Measurements from ENCODE around the gene LRRC8A. TPM values are rescaled to one million over a fixed set of nuclear protein-coding genes. Genes with fewer than 3 reads are reported as not detected.
"Not testable (repeated sequence)": the region's sequence is repeated elsewhere in the genome, so short reads cannot be mapped to it uniquely, and the experiment has no call there.

LRRC8A gene
- total RNA-seq, 1 experiment from 2014 or later = 14.1 TPM

GRCh38 chr9:128920381-128921058, 38.6 kb downstream of the LRRC8A start, which contains the start of gene PHYHD1:
Gene PHYHD1 (plus strand): TSS chr9:128920982. CDS start chr9:128922324, 1,342 bp downstream.
- DNase-seq (ENCODE audit: low read depth) = peak; percentile 40

GRCh38 chr9:128921881-128922763, 40.2 kb downstream of the LRRC8A start:
- DNase-seq (ENCODE audit: low read depth) = peak; percentile 15

GRCh38 chr9:128923493-128923883, 41.6 kb downstream of the LRRC8A start:
- no peak for DNase-seq (ENCODE audit: low read depth)

DNA sequence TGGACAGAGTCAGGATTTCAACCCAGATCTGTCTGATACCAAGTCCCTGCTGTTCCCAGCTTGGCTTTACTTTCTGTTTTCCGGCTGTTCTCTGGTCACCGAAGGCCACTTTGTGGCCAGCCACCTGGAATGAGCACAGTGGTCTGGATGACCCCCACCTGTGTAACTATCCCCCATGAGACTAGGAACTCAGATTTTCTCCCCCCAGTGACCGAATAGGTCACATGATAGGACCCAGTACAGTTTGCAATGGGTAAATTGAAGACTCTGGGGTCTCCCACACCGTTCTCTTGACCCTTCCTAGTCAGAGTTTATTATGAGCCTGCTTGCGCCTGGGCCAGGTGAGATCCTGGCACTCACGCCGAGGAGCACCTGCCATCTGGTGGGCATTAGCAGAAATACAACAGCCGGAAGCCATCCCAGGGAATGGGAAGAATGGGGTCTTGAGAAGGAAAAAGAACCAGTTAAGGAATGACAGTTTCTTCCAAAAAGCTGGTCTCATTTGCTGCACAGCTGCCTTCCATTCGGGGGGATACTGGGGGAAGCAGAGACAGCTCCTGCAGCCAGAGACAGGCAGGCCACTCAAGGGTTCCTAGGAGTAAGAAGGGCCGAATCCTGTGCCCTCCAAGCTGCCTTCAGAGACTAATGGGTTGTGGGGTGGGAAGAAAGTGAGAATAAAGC, 45.9 kb downstream of the LRRC8A start:
- peak; percentile 30 for DNase-seq (ENCODE audit: low read depth)

DNA sequence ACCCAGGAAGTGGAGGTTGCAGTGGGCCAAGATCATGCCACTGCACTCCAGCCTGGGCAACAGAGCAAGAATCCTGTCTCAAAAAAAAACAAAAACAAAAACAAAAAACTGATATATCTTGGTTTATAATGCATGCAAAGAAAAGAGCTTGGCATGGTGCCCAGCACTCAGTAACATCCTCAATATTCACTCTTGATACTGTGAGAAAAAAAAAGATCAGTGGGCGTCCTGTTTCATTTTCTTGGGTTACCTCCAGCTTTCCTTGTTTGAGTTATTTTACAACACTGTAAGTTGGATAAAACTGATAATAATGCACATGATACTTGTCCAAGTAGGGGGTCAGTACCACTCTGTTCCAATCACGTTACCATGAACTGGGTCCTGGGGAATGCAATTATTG, 46.7 kb downstream of the LRRC8A start:
- no peak for DNase-seq (ENCODE audit: low read depth)

- no peak for DNase-seq (ENCODE audit: low read depth)
Measured at GRCh38 chr9:128929560-128929959, 47.6 kb downstream of the LRRC8A start.

GRCh38 chr9:128933731-128934130, 51.8 kb downstream of the LRRC8A start:
- no peak for DNase-seq (ENCODE audit: low read depth)

DNA sequence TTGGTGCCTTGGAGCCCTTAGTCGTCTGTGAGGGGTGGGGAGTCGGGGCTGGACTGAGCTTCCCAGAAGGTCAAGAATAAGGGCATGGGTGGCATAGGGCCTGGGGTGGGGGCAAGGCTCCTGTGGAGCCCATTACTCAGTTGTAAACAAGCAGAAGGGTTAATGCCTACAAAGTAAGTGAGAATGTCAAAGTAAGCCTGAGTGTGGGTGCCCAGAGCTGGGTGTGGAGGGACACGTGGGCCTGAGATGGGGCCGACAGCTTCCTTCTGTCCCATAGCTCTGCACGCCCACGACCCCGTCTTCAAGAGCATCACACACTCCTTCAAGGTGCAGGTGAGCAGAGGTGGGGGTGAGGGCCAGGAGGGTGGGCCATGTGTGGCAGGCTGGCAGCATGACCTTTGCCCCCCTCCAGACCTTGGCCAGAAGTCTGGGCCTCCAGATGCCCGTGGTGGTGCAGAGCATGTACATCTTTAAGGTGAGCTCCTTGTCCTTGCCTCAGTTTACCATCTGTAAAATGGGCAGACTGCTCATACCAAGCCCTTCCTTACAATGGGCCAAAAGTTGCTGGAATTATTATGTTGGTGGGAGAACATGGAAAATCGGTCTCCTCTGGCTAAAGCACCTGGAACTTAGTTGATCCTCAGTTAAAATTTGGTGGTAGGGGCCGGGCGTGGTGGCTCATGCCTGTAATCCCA, 54.4 kb downstream of the LRRC8A start:
- no peak for DNase-seq (ENCODE audit: low read depth)

GRCh38 chr9:128937310-128938165, 55.6 kb downstream of the LRRC8A start:
- DNase-seq (ENCODE audit: low read depth) = no peak

DNA sequence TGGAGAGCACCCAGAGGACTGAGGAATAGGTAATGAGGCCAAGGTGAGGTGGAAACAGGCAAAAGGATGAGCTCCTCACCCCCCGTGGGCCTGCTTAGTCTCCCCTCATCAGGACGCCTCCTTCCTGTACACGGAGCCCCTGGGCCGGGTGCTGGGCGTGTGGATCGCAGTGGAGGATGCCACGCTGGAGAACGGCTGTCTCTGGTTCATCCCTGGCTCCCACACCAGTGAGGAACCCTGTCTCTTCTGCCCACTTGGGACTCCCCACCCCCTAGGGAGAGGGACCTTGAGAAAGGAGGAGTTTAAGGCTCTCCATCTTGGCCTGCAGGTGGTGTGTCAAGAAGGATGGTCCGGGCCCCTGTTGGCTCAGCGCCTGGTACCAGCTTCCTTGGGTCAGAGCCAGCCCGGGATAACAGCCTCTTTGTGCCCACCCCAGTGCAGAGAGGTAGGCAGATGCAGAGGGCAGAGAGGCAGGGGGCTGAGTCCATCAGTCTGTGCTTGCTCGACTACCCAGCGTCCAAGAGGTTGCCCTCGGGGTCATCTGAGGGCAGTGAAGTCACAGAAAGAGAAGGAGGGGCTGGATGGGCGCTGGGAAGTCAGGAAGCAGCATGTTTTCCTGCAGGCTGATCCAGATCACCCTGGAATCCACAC, 58.5 kb downstream of the LRRC8A start:
- DNase-seq (ENCODE audit: low read depth) = no peak

GRCh38 chr9:128940946-128941755, 59.2 kb downstream of the LRRC8A start:
- no peak for DNase-seq (ENCODE audit: low read depth)

GRCh38 chr9:128943832-128944620, 62.1 kb downstream of the LRRC8A start:
- DNase-seq (ENCODE audit: low read depth) = no peak

- DNase-seq (ENCODE audit: low read depth) = not testable (repeated sequence)
Measured at GRCh38 chr9:128944966-128945365, 63.0 kb downstream of the LRRC8A start.

GRCh38 chr9:128945798-128946501, 64.0 kb downstream of the LRRC8A start:
- DNase-seq (ENCODE audit: low read depth) = no peak

- DNase-seq (ENCODE audit: low read depth) = peak; percentile 26
Measured at GRCh38 chr9:128946571-128947276, 64.8 kb downstream of the LRRC8A start.

DNA sequence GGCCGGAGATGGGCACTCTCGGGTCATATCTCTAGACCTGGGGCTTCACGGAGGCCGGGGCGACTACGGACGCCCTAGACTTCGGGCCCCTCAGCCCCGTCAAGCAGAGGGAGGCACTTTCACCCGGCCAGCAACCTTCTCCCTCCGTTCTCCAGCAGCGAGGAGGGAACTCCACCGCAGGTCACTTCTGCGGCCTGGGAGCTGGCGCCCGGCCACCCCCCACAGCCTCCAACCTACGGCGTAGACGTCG, 65.3 kb downstream of the LRRC8A start:
- DNase-seq (ENCODE audit: low read depth) = no peak

DNA sequence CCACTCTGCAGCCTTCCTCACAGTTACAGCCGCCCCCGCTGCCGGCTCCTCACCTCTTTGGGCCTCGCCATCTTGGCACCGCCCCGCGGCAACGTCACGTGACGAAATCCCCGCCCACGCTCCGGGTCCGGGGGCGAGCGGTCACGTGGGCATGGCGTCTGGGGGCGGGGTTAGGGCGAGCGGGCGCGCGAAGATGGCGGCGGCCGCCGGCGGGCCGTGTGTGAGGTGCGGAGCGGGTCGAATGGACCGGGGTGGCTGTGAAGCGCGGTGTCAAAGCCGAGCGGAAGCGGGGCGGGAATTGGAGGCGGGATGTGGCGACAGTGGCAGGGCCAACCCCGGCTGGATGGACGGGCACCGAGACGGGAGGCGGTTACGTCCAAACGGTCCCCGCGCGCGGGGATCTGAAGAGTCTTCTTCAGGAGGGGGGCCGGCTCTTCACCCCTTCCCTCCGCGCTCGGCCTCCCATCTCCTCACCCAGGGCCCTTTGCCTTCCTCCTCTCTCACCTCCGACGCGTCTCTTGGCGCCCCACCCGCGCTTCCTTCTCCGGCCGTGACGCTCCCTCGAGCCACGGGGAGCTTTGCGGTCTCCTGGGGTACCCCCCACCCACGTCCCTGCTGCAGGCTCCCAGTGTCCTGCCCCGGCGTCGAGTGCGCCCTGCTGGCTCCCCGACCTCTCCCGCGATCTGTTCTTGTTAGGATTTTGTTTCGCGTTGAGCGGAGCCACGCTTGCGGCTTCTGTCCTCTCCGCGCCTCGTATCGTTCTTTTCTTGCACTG, 65.8 kb downstream of the LRRC8A start, which contains the start of the genes DOLK and NUP188:
TSS of gene DOLK (minus strand) at position 77 of the 775 bp plus-strand sequence. CDS start 300 bp downstream, outside the sequence.
TSS of gene NUP188 (plus strand) at position 173 of the 775 bp plus-strand sequence. CDS start at position 194, 21 bp downstream.
- peak; percentile 84 for DNase-seq (ENCODE audit: low read depth)

All from RPMI7951 (cell line).